ENCODE measurements around the gene P4HA1.
"Not testable (repeated sequence)": the region's sequence is repeated elsewhere in the genome, so short reads cannot be mapped to it uniquely, and the experiment has no call there.

P4HA1 gene

DNA sequence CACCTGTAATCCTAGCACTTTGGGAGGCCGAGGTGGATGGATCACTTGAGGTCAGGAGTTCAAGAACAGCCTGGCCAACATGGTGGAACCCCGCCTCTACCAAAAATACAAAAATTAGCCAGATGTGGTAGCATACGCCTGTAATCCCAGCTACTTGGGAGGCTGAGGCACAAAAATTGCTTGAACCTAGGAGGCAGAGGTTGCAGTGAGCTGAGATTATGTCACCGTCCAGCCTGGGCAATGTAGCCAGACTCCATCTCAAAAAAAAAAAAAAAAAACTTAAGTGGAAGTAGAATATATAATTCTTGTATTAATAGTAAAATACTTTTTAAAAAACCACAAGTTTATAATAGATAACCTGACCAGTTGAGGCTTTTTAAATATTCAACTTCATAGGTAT, 112.0 kb downstream of the P4HA1 start:
- in situ Hi-C loops (cut with HindIII; ENCODE audit: low sequenced_read_pairs) = not testable (repeated sequence)

DNA sequence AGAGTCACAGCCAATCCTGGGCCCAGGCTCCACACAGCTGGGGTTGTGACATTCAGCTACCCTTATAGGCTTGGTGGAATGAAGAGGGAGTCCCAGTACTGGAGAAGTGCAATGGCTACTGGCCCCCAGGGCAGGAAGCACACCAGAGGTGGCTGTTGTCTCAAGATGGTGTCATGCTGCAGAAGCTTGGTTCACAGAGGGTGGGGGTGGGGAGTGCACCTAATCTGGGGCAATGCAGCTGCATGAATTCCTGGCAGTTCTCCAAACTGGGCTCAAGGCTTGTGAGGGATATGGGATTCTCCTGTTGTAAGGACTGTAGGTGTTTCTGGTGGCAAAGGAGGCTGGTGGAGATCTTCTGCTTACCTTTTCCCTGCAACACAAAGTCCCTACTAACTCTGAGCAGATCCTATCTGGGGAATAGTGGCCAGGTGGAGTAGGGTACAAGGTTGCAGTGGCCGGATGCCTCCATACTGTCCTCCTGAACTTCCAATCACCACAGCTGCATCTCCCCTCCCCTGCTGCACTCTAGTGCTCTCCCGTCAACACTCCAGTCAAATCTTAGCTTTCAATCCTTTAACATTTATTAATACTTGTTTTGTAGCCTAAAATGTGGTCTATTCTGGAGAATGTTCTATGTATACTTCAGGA, 114.7 kb downstream of the P4HA1 start:
- in situ Hi-C loops (cut with HindIII; ENCODE audit: low sequenced_read_pairs) = no loop called here

DNA sequence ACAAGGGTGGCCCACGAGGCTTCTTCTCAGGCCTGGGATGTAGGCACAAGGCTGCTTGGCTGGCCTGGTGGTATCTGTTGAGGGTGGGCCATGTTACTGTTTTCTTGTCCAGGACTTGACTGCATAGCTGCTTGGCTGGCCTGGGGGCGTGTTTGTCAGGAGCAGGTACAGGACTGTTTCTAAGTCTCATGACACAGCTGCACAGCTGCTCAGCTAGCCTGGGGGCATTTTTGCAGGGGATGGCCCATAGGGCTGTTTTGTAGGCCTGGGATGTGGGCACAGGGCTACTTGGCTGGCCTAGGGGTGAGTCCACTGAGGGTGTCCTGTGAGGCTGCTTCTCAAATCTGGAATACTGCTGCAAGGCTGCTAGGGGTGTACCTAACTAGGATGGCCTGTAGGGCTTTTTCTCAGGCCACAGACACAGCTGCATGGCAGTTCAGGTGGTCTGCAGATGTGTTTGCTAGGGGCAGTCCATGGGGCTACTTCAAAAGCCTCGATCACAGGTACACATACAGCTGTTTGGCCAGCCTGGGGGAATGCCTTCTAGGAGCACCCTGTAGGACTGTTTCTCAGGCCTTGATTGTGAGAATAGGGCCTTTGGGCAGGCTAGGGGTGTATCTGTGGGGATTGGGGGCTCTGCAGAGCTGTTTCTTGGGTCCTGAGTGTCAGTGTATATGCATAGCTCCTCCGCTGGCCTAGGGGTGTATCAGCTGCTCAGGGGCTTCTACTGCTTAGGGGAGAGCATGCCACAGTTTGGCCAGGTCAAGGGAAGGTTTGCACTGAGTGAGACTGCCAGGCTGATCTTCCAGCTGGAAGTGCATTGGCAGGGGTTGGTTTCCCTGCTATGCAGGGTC, 115.4 kb downstream of the P4HA1 start:
- in situ Hi-C loops (cut with HindIII; ENCODE audit: low sequenced_read_pairs) = no loop called here

DNA sequence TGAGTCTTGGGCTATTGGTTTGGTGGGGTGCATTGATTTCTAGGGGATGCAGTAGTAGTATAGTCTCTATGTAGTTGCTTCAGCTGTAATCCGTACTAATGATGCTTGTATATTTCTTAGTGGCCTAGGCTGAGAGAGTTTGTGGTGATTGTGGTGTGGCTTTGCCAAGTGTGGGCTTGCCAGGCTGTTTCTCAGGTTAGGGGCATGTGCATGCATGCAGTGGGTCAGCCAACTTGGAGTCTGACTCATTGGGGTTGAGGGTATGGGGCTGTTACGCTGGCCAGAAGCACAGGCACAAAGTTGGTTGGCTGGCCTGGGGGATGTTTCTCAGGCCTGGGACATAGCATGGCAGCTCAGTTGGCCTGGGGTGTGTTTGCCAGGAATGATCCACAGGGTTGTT, 116.3 kb downstream of the P4HA1 start:
- in situ Hi-C loops (cut with HindIII; ENCODE audit: low sequenced_read_pairs) = no loop called here

DNA sequence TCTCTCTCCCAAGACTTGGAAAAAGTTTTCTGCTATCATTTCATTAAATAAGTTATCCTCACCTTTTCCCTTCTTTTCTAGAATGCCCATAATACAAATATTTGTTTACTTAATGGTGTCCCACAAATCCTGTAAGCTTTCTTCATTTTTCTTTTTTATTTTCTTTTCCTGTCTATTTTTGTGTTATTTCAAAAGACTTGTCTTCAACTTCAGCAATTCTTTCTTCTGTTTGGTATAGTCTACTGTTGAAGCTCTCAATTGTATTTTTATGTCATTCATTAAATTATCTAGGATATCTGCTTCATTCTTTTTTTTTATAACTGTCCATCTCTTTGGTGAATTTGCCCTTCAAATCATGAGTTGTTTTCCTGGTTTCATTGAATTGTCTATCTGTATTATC, 117.0 kb downstream of the P4HA1 start:
- in situ Hi-C loops (cut with HindIII; ENCODE audit: low sequenced_read_pairs) = loop anchor here (5.0 kb wide), 1 partner anchor 42 kb away; no protein-coding TSS in a partner anchor

DNA sequence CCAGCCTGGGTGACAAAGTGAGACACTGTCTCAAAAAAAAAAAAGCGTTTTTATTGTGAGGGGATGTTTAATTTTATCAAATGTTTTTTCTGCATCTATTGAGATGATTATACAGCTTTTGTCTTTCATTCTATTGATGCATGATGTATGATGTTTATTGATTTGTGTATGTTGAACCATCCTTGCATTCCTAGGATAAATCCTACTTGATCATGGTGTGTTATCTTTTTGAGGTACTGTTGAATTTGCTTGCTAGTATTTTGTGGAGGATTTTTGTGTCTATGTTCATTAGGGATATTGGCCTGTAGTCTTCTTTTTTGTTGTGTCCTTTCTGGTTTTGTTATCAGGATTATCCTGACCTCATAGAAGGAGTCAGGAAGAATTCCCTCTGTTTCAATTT, 119.8 kb downstream of the P4HA1 start:
- in situ Hi-C loops (cut with HindIII; ENCODE audit: low sequenced_read_pairs) = loop anchor here (5.0 kb wide), 1 partner anchor 40 kb away; no protein-coding TSS in a partner anchor
